BE2C (cell line): Measurements from ENCODE around the gene KCNMA1.

ENCODE experiments used
- DNase-seq: peaks from one replicate; pipeline ENCODE4 v3.0.0-alpha.2; 2020
- H3K27me3 ChIP-seq: fragments of 250-450 bp; sonication (Bioruptor Pico); 2 replicates; pipeline ENCODE4 v1.5.1; 2020; ENCODE audit warnings: mild to moderate bottlenecking
- H3K36me3 ChIP-seq: fragments of 250-450 bp; sonication (Bioruptor Pico); 2 replicates; pipeline ENCODE4 v1.5.1; 2020; ENCODE audit warnings: mild to moderate bottlenecking
- H3K4me1 ChIP-seq: fragments of 250-450 bp; sonication (Bioruptor Pico); 2 replicates; pipeline ENCODE4 v1.5.1; 2020
- H3K4me3 ChIP-seq: 2 replicates; pipeline ENCODE4 v1.5.1; 2011; ENCODE audit warnings: low read depth, low read length
- H3K9me3 ChIP-seq: fragments of 250-450 bp; sonication (Bioruptor Pico); 2 replicates; pipeline ENCODE4 v1.5.1; 2020
- CTCF ChIP-seq: IDR thresholded peaks from 2 replicates; pipeline ENCODE4 v1.5.1; 2012; ENCODE audit warnings: mild to moderate bottlenecking, low read depth, low read length

The KCNMA1 gene

GRCh38 chr10:77240706-77241349 is 396.8 kb downstream of the KCNMA1 start:
- TF ChIP-seq CTCF, result no peak
- peaks cover 11% of the 10 kb centered on the region for H3K4me1 ChIP-seq
- no peaks in the 10 kb centered on the region for H3K27me3 ChIP-seq
- no peaks in the 10 kb centered on the region for H3K9me3 ChIP-seq
- no peak overlapping the region for H3K4me3 ChIP-seq
- DNase-seq, result no peak
- no peaks in the 10 kb centered on the region for H3K36me3 ChIP-seq

GRCh38 chr10:77240041-77240652 is 397.5 kb downstream of the KCNMA1 start:
- no peak for TF ChIP-seq CTCF
- Histone ChIP-seq H3K4me3 (no peak overlapping the region), H3K4me1 (peaks cover 11% of the 10 kb centered on the region), H3K27me3 (no peaks in the 10 kb centered on the region), H3K9me3 (no peaks in the 10 kb centered on the region), H3K36me3 (no peaks in the 10 kb centered on the region)
- DNase-seq, result no peak

GRCh38 chr10:77237120-77237519 is 400.5 kb downstream of the KCNMA1 start:
- H3K9me3 ChIP-seq, result no peaks in the 10 kb centered on the region
- no peak for TF ChIP-seq CTCF
- no peak for DNase-seq
- H3K27me3 ChIP-seq, result no peaks in the 10 kb centered on the region
- H3K36me3 ChIP-seq, result no peaks in the 10 kb centered on the region
- H3K4me1 ChIP-seq, result peaks cover 2% of the 10 kb centered on the region
- H3K4me3 ChIP-seq, result no peak overlapping the region

GRCh38 chr10:77236700-77237099 is 400.9 kb downstream of the KCNMA1 start:
- Histone ChIP-seq H3K27me3 (no peaks in the 10 kb centered on the region), H3K36me3 (no peaks in the 10 kb centered on the region), H3K4me3 (no peak overlapping the region), H3K4me1 (peaks cover 2% of the 10 kb centered on the region), H3K9me3 (no peaks in the 10 kb centered on the region)
- DNase-seq, result no peak
- no peak for TF ChIP-seq CTCF

GRCh38 chr10:77236029-77236428 is 401.6 kb downstream of the KCNMA1 start:
- H3K27me3 ChIP-seq, result no peaks in the 10 kb centered on the region
- TF ChIP-seq CTCF, result no peak
- no peaks in the 10 kb centered on the region for H3K9me3 ChIP-seq
- no peaks in the 10 kb centered on the region for H3K36me3 ChIP-seq
- DNase-seq, result no peak
- no peak overlapping the region for H3K4me3 ChIP-seq
- peaks cover 2% of the 10 kb centered on the region for H3K4me1 ChIP-seq

- H3K27me3 ChIP-seq, result no peaks in the 10 kb centered on the region
- no peak overlapping the region for H3K4me3 ChIP-seq
- no peak for DNase-seq
- no peak for TF ChIP-seq CTCF
- H3K4me1 ChIP-seq, result no peaks in the 10 kb centered on the region
- H3K9me3 ChIP-seq, result no peaks in the 10 kb centered on the region
- H3K36me3 ChIP-seq, result no peaks in the 10 kb centered on the region
Observed at GRCh38 chr10:77234599-77234998, 403.0 kb downstream of the KCNMA1 start.
